Calu3 (cell line): Measurements from ENCODE around the gene CSMD2. TPM values are rescaled to one million over a fixed set of nuclear protein-coding genes. Genes with fewer than 3 reads are reported as not detected.

Source experiments
- BruUV-seq: library from RNA; stranded (reverse); fragments of 400-500 nt; replicated peaks from 2 replicates; lab custom pipeline; 2021; lab: Mats Ljungman, UMichigan
- CTCF ChIA-PET: fragments of 300-600 bp; sonication (Branson Sonifier 250); formaldehyde crosslinking; loops from one replicate; lab custom pipeline; 2022; ENCODE audit warnings: antibody characterized with exemption; lab: Charles Lee
- DNase-seq: peaks from one replicate; pipeline ENCODE4 v3.0.0; 2022
- H3K27ac Mint-ChIP-seq: one replicate; pipeline ENCODE4 v1.8.0; 2022; ENCODE audit warnings: mixed read lengths; ENCODE audit not compliant: unreplicated experiment
- H3K27me3 Mint-ChIP-seq: one replicate; pipeline ENCODE4 v1.8.0; 2022; ENCODE audit warnings: mixed read lengths; ENCODE audit not compliant: unreplicated experiment
- H3K36me3 Mint-ChIP-seq: one replicate; pipeline ENCODE4 v1.8.0; 2022; ENCODE audit warnings: mild to moderate bottlenecking, moderate library complexity, mixed read lengths; ENCODE audit not compliant: insufficient read depth, unreplicated experiment
- H3K4me1 Mint-ChIP-seq: one replicate; pipeline ENCODE4 v1.8.0; 2022; ENCODE audit warnings: mild to moderate bottlenecking, low read depth, mixed read lengths; ENCODE audit not compliant: unreplicated experiment
- H3K4me3 Mint-ChIP-seq: one replicate; pipeline ENCODE4 v1.8.0; 2022; ENCODE audit warnings: mild to moderate bottlenecking, low read depth, moderate library complexity, mixed read lengths; ENCODE audit not compliant: unreplicated experiment
- H3K9me3 Mint-ChIP-seq: one replicate; pipeline ENCODE4 v1.8.0; 2022; ENCODE audit warnings: low read depth, mixed read lengths; ENCODE audit not compliant: unreplicated experiment
- intact Hi-C: fragments of 100-400 bp; cut with micrococcal nuclease; formaldehyde crosslinking; loops from one replicate; pipeline ENCODE4 v1.10.0; 2022; ENCODE audit not compliant: unreplicated experiment
- total RNA-seq: library from RNA; stranded (reverse); gene quantifications from 2 replicates; pipeline ENCODE4 v1.2.3, GENCODE V29; 2022
- TF ChIP-seq, protein P1 (sequence below): fragments of 200-600 bp; IDR thresholded peaks from one replicate; pipeline ENCODE4 v1.8.0; 2022; ENCODE audit warnings: antibody characterized with exemption; ENCODE audit not compliant: unreplicated experiment

CSMD2 gene
- total RNA-seq, 1 experiment from 2014 or later = not detected

DNA sequence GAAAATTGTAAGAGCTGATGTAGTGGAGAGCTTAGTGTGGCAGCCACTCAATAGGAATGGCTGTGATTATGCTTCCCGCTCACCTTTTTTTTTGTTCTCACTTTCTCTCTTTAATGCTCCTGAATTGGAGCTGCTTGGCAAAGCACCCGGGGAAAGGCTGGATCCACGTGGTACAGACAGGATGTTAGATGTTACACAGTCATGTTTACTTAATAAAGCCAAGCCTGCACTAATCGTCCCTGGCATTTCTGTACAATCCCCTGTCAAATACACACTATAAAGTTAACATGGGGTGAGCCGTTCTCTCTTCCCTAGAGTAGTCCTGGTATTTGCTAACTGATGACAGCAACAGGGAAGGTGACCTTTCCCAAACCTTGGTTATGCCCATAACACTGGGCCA, 504.8 kb downstream of the CSMD2 start:
- CTCF ChIA-PET = no interaction called here
- no TSS peak for BruUV-seq
- Mint-ChIP-seq H3K4me3 (no peak overlapping the region), H3K9me3 (no peaks in the 10 kb centered on the region), H3K27ac (no peak overlapping the region), H3K36me3 (no peaks in the 10 kb centered on the region), H3K27me3 (peaks cover 50% of the 10 kb centered on the region), H3K4me1 (no peaks in the 10 kb centered on the region)
- intact Hi-C loops = no loop called here
- TF ChIP-seq, protein P1, sequence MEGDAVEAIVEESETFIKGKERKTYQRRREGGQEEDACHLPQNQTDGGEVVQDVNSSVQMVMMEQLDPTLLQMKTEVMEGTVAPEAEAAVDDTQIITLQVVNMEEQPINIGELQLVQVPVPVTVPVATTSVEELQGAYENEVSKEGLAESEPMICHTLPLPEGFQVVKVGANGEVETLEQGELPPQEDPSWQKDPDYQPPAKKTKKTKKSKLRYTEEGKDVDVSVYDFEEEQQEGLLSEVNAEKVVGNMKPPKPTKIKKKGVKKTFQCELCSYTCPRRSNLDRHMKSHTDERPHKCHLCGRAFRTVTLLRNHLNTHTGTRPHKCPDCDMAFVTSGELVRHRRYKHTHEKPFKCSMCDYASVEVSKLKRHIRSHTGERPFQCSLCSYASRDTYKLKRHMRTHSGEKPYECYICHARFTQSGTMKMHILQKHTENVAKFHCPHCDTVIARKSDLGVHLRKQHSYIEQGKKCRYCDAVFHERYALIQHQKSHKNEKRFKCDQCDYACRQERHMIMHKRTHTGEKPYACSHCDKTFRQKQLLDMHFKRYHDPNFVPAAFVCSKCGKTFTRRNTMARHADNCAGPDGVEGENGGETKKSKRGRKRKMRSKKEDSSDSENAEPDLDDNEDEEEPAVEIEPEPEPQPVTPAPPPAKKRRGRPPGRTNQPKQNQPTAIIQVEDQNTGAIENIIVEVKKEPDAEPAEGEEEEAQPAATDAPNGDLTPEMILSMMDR = no peak
- DNase-seq = no peak

DNA sequence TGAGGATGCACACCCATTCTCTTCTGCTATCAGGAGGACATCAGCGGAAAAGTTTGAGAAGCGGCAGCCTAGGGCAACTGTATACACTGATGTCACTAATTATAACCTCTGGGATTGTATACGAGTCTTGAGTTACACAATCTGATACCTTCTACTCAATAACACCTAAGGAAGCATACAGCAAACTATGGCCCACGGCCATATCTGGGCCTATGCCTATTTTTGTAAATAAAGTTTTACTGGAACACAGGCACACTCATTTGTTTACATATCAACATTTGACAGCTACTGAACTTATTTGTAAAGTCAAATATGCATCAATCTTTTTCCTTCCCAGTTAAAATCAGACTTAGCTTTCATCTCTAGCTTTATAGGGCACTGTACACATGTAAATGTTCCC, 505.4 kb downstream of the CSMD2 start:
- Mint-ChIP-seq H3K4me1 (no peaks in the 10 kb centered on the region), H3K27me3 (peaks cover 49% of the 10 kb centered on the region), H3K27ac (no peak overlapping the region), H3K36me3 (no peaks in the 10 kb centered on the region), H3K9me3 (no peaks in the 10 kb centered on the region), H3K4me3 (no peak overlapping the region)
- CTCF ChIA-PET = no interaction called here
- TF ChIP-seq, protein P1 = no peak
- DNase-seq = no peak
- intact Hi-C loops = no loop called here
- no TSS peak for BruUV-seq

DNA sequence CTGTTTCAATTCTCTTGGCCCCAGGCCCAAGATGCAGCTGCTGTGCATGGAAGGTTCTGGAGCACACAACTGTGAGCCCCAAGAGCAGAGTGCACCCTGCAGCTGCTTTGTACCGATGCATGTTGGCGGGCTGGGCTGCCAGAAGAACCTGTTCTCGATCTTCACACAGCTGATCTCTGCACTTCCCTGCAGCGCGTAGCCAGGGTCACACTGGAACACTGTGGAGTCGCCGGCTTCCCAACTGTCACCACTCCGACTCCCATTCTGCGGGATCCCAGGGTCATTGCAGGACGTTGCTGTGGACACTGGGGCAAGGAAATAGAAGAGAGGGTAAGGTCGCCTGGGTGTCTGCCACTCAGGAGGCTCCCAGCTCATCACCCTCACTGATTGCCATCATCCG, 507.2 kb downstream of the CSMD2 start:
- Mint-ChIP-seq H3K4me3 (no peak overlapping the region), H3K27me3 (peaks cover 47% of the 10 kb centered on the region), H3K9me3 (no peaks in the 10 kb centered on the region), H3K4me1 (no peaks in the 10 kb centered on the region), H3K36me3 (no peaks in the 10 kb centered on the region), H3K27ac (no peak overlapping the region)
- intact Hi-C loops = no loop called here
- no TSS peak for BruUV-seq
- TF ChIP-seq, protein P1 = no peak
- CTCF ChIA-PET = no interaction called here
- DNase-seq = no peak

DNA sequence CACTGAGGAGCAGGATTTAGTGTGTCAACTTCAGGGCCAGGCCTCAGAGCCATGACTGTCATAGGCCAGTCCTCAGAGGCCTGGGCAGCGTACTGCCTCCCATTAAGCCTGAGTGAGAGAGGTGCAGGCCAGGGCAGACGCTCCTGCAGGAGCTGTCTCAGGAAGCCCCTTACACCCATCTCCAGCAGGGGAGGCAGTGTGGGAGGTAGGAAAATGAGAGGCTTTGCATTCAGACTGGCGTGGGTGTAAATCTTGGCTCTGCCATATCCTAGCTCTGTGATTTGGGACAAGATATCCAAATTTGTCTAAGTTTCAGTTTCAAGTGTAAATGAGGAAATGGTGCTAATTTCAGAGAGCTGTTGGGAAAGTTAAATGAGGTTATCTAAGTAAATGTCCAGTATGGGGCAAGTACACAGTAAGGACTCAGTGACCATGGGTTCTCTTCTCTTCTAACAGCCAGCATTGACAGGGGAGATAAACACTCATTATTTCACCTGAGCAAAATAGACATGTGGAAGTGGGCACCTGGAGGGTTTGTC, 508.5 kb downstream of the CSMD2 start:
- H3K27ac Mint-ChIP-seq = no peak overlapping the region
- H3K4me3 Mint-ChIP-seq = no peak overlapping the region
- peaks cover 34% of the 10 kb centered on the region for H3K27me3 Mint-ChIP-seq
- TF ChIP-seq, protein P1 = no peak
- no peaks in the 10 kb centered on the region for H3K4me1 Mint-ChIP-seq
- no peak for DNase-seq
- intact Hi-C loops = no loop called here
- CTCF ChIA-PET = interaction anchor here (0.6 kb wide), 1 partner anchor 937 kb away, joined by 4 read pairs; no protein-coding TSS in a partner anchor
- no peaks in the 10 kb centered on the region for H3K36me3 Mint-ChIP-seq
- no peaks in the 10 kb centered on the region for H3K9me3 Mint-ChIP-seq
- BruUV-seq = no TSS peak
